ENCODE results near the gene PSMB5. TPM values are rescaled to one million over a fixed set of nuclear protein-coding genes. Genes with fewer than 3 reads are reported as not detected.

PSMB5 gene
- total RNA-seq, 1 donor from 2014 or later, result 183 TPM

GRCh38 chr14:23043754-23044153, 9.1 kb upstream of the PSMB5 start:
- DNase-seq (ENCODE audit: low read depth in 2 of 2), result no peak

GRCh38 chr14:23043145-23043544, 8.4 kb upstream of the PSMB5 start:
- DNase-seq (ENCODE audit: low read depth in 2 of 2), result no peak

DNA sequence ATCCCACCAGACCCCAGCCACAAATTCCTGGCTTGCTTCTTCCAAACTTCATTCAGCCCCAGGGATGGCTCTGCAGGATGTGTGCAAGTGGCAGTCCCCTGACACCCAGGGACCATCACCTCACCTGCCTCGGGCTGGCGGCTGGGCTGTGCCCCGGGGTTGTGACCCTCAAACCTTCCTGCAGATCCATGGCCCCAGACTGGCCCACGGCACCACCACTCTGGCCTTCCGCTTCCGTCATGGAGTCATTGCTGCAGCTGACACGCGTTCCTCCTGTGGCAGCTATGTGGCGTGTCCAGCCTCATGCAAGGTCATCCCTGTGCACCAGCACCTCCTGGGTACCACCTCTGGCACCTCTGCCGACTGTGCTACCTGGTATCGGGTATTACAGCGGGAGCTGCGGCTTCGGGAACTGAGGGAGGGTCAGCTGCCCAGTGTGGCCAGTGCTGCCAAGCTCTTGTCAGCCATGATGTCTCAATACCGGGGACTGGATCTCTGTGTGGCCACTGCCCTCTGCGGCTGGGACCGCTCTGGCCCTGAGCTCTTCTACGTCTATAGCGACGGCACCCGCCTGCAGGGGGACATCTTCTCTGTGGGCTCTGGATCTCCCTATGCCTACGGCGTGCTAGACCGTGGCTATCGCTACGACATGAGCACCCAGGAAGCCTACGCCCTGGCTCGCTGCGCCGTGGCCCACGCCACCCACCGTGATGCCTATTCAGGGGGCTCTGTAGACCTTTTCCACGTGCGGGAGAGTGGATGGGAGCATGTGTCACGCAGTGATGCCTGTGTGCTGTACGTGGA, 7.7 kb upstream of the PSMB5 start, which contains the start of gene PSMB11:
Gene PSMB11 (plus strand): TSS at position 51 of the 804 bp plus-strand sequence. CDS start 14 bp downstream, at position 65.
- no peak for DNase-seq (ENCODE audit: low read depth in 2 of 2)

DNA sequence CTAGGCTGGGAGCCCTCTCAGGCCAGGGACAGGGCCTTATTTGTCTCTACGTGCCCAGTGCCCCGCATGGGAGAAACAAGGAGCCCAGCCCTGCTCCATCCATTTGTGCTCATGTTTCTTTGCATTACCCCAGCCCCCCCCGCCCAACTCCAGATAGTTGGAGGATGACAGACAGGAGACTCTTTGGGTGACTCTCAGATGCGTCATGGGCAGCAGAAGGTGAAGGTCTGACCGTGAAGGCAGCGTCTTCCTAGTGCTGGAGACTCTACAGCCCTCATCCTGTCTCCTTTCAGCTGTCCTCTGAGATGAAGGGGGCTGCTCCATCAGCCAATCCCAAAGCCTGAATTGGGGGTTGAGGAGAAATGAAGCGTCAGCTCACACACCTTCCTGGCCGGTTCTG, 7.0 kb upstream of the PSMB5 start:
- no peak for DNase-seq (ENCODE audit: low read depth in 2 of 2)

GRCh38 chr14:23040100-23040499, 5.4 kb upstream of the PSMB5 start:
- DNase-seq (ENCODE audit: low read depth in 2 of 2), result no peak

- DNase-seq (ENCODE audit: low read depth in 2 of 2), result no peak
Measured at GRCh38 chr14:23035303-23036144, 824 bp upstream of the PSMB5 start.

DNA sequence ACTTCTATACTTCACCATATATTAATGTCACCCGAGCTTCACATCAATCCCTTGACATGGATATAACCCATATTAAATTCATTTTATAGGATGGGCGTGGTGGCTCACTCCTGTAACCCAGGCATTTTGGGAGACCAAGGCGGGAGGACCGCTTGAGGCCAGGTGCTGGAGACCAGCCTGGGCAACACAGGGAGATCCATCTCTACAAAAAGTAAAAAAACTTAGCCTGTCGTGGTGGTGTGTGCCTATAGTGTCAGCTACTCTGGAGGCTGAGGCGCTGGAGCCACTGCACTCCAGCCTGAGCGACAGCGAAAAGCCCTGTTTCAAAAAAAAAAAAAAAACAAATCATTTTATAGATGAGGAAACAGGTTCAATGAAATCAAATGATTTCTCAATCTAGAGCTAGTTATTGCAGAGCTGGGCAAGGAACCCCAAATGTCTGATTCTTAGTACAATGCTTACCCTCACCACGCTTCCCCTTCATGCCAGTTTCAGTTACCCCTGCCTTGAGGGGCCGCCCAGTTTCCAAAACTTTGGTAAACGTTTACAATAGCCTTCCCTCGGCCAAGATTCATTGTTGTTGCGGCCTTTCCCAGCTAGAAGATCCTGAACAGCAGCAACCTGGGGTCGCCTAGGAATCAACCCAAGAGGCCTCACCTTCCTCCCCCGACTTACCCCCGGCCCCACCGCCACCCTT, 751 bp downstream of the PSMB5 start:
- no peak for DNase-seq (ENCODE audit: low read depth in 2 of 2)

GRCh38 chr14:23033251-23033727, 1.4 kb downstream of the PSMB5 start:
- no peak for DNase-seq (ENCODE audit: low read depth in 2 of 2)

DNA sequence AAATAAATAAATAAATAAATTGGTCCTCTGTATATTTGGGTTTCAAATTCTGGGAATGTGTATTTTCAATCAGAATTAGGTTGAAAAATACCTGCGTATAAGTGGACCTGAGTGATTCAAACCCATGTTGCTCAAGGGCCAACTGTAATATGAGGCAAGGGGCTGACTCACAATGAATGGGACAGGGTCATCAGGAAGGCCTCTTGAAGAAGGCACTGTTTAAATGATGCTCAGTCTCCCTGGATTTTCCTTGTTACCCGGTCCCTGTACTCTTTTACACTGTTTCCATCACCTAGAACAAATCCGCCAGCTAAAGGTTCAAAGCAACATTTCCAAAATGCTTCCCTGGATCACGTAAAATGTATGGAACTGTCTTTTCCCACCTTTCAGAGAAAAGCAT, 3.8 kb downstream of the PSMB5 start:
- no peak for DNase-seq (ENCODE audit: low read depth in 2 of 2)

DNA sequence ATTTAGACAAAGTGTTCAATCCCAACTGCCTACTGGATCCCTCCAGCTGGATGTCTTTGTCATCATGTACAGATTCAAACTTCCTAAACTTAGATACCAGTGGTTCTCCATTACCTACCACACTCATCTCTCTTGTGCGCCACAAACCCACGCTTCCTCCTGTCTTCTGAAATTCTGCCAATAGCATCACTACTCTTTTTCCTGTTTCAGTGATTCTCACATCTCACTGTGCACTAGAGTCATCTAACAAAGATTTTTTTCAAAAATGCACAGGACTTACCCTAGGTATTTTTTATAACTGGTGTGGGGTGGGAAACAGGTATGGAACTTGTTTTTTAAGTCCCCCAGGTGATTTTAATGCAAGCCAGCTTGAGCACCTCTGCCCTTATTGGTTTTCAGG, 5.9 kb downstream of the PSMB5 start:
- peak; percentile 40 for DNase-seq (ENCODE audit: low read depth in 2 of 2)

- DNase-seq (ENCODE audit: low read depth in 2 of 2), result no peak
Measured at GRCh38 chr14:23025151-23025814, 9.4 kb downstream of the PSMB5 start.

- DNase-seq (ENCODE audit: low read depth in 2 of 2), result no peak
Measured at GRCh38 chr14:23024612-23025075, 10.1 kb downstream of the PSMB5 start.

DNA sequence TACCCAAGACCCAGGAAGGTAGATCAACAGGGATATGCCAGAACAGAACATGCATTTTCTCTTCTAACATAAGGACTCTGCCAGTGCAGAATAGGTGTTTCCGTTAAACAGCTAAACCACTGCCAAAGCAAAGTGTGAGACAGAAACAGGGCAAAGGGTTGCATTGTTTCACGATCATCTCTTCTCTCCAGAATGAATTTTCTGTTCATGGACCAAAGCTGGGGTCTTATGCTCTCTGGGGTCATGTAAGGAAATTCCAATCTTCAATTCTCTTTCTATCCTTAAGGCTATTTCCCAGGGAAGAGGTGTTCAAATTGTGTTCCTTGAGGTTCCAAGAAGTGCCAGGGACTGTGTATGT, 10.9 kb downstream of the PSMB5 start:
- no peak for DNase-seq (ENCODE audit: low read depth in 2 of 2)

- no peak for DNase-seq (ENCODE audit: low read depth in 2 of 2)
Measured at GRCh38 chr14:23023022-23023794, 11.5 kb downstream of the PSMB5 start.

GRCh38 chr14:23021889-23022442, 12.7 kb downstream of the PSMB5 start:
- no peak for DNase-seq (ENCODE audit: low read depth in 2 of 2)

DNA sequence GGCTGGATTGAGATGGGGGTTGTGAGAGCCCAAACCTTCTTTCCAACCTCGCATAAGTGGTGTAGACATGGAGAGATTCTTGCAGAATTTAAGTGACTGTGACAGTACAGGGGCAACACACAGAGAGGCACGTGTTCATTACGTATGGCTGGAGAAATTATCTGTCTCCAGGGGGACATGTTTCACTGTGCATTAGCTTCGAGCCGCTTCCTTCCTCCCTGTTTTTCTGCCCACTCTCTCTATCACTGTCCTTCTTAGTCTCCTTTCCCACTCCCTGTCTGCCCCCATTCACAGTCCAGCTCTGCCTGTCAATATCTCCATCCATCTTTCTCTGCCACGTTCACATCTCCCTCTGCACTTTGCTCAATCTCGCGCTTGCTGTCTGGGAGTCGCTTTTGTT, 13.3 kb downstream of the PSMB5 start:
- no peak for DNase-seq (ENCODE audit: low read depth in 2 of 2)

- no peak for DNase-seq (ENCODE audit: low read depth in 2 of 2)
Measured at GRCh38 chr14:23020143-23021128, 14.3 kb downstream of the PSMB5 start.

DNA sequence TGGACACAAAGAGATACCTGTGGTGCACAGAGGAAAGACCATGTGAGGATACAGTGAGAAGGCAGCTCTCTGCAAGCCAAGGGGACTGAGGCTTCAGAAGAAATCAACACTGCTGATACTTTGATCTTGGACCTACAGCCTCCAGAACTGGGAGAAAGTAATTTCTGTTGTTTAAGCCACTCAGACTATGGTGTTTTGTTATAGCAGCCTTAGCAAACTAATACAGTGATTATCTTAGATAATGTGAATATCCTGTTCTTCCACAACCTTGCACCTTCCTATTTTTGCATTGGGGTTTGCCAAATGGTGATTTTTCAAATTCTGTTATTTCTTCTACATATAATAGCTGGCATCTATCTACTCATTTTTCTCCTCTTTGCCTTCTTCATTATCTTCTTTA, 16.6 kb downstream of the PSMB5 start:
- DNase-seq (ENCODE audit: low read depth in 2 of 2), result no peak

DNA sequence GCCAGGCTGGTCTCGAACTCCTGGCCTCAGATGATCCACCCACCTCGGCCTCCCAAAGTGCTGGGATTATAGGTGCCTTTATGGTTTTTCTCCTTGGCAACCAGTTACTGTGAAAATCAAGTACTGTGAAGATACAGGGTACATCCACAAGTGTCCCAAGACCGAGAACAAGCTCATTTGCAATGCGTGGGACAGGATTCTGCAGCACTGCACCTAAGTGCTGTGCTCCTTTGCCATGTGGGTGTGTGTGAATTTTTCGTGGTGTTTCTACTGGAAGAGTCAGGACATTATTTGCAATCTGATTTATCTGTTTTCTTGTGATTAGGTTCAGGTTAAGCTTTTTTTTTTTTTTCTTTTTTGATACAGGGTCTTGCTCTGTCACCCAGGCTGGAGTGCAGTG, 17.6 kb downstream of the PSMB5 start:
- DNase-seq (ENCODE audit: low read depth in 2 of 2), result no peak

Measured in lung microvascular endothelial cell (primary cell).